GM10266 (cell line): ENCODE data around the gene ABL2.

ENCODE experiments used
- DNase-seq: peaks from one replicate; pipeline ENCODE4 v3.0.0; 2012; ENCODE audit errors: extremely low spot score
- TF ChIP-seq, protein P1 (sequence below): IDR thresholded peaks from 2 replicates; pipeline ENCODE4 v1.5.1; 2012; ENCODE audit warnings: mild to moderate bottlenecking, low read depth; ENCODE audit not compliant: control insufficient read depth, insufficient read depth; ENCODE audit errors: missing control alignments

Gene ABL2

DNA sequence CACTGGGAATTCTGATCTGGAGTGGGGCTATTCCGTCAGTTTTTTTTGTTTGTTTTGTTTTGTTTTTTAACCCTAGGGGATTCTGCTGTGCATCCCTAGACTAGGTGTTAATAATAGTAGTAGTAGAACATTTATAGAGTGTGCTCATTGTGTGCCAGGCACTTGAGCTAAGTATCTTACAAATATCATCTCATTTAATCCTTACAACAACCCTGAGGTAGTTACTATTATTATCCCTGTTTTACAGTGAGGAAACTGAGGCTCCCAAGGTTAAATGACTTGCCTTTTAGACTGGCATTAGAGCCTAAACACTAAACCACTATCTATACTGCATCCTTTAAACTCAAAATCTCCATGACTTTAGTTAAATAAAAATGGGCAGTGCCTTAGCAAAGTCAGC lies 125.5 kb downstream of the ABL2 start:
- DNase-seq: no peak
- TF ChIP-seq, protein P1, sequence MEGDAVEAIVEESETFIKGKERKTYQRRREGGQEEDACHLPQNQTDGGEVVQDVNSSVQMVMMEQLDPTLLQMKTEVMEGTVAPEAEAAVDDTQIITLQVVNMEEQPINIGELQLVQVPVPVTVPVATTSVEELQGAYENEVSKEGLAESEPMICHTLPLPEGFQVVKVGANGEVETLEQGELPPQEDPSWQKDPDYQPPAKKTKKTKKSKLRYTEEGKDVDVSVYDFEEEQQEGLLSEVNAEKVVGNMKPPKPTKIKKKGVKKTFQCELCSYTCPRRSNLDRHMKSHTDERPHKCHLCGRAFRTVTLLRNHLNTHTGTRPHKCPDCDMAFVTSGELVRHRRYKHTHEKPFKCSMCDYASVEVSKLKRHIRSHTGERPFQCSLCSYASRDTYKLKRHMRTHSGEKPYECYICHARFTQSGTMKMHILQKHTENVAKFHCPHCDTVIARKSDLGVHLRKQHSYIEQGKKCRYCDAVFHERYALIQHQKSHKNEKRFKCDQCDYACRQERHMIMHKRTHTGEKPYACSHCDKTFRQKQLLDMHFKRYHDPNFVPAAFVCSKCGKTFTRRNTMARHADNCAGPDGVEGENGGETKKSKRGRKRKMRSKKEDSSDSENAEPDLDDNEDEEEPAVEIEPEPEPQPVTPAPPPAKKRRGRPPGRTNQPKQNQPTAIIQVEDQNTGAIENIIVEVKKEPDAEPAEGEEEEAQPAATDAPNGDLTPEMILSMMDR: no peak

DNA sequence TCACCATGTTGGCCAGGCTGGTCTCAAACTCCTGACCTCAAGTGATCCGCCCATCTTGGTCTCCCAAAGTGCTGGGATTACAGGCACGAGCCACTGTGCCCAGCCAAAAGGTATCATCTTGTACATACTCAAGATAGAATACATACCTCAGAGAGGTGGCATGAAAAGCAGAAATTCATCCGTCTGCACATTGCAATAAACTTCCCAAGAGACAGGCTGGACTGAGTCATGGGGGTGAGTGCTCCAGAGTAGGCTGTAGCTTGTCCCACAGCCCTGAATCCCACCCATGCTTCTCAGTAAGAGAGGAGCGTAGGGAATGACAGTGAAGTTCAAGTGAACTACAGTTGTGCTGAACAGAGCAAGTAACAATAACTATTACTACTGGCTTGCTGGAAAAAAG lies 127.9 kb downstream of the ABL2 start:
- DNase-seq: no peak
- TF ChIP-seq, protein P1: no peak

DNA sequence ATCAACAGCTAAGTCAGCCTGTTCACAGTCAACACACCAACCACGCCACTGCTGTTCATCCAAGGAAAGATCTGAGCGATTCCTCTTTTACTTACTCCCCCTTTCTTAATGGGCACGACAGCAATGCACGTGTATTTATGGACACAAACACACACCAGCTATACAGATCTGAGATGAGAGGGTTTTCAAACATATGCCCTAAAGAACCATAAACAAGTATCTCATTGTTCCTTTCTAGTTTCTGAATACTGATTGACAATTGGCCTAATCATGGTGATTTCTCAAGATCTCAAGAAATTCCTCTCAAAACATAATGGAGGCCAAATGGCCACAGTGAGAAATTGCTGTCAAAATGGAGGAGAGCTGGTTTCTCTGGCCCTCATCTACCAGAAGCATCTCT lies 129.6 kb downstream of the ABL2 start:
- TF ChIP-seq, protein P1: no peak

DNA sequence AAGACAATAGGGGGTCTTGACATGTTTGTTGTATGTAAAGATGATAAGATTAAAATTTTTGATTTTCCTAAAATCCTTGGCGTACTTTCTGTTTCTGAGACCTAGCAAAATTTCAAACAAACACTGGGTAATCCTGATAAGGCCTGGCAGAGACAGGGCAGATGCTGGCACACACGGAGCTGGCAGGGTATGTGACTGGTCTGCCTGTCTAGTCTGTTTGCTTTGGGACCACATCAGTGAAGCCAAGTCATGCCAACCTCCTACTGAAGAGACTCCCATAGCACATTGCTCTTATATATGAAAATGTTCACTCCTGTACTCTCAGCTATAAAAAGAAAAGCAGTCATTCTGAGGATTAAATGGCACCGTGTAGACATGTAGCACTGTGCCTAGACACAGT lies 133.6 kb downstream of the ABL2 start:
- DNase-seq: no peak
- TF ChIP-seq, protein P1: no peak

More for the DNA sequence above, 129.6 kb downstream of the ABL2 start:
- DNase-seq: no peak

DNA sequence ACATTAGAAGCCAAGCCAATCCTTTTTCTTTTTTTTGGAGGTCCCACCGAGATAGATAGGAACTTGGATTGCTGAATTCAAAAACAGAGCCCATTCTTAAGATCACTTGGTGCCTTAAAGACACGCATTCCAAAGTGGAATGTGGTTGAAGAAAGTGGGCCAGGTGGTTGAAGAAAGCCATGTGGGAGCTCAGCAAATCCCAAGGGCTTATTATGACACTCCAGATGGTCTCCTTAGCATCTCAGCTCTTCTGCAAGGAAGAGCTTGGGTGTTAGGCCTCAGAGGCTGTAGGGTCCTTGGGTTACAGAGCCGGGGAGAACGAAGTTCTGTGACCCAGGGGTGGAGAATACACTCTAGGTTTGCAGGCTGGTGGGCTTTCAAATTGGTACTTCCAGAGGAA lies 134.1 kb downstream of the ABL2 start:
- TF ChIP-seq, protein P1: no peak
- no peak for DNase-seq

DNA sequence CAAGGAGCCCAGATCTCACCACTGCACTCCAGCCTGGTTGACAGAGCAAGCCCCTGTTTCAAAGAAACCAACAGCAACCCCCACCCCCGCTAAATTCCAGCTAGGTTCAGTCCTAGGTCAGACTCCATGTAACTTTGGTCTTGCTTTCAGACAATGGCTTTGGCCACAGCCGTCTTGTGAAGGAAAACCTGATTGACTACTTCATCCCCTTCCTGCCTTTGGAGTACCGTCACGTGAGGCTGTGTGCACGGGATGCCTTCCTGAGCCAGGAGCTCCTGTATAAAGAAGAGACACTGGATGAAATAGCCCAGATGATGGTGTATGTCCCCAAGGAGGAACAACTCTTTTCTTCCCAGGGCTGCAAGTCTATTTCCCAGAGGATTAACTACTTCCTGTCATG lies 134.7 kb downstream of the ABL2 start:
- TF ChIP-seq, protein P1: no peak
- no peak for DNase-seq

DNA sequence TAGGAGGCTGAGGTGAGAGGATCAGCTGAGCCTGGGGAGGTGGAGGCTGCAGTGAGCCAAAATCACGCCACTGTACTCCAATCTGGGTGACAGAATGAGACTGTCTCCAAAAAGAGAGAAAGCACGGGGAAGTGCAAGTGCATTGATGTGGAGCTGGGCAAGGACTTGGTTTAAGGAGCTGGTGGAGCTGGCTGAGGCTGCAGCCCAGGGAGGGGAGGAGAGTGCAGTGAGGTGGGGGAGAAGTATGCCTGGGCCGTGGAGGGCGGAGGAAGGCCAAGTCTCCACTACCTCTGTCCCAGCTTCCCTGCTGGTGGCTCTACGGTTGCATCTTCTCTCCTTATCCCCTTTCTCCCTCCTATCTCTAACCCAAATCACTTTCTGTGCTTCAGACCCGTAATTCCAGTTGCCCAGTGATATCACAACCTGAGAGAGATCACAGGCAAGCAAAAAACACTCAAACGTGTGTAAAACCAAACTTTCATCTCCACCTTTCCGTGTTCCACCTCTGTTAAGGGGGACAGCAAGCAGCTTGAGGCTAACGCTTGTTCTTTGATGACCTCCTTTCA lies 136.5 kb downstream of the ABL2 start:
- no peak for DNase-seq

More for the DNA sequence above, 136.5 kb downstream of the ABL2 start:
- TF ChIP-seq, protein P1: no peak
